ENCODE results near the gene RFXANK. TPM values are rescaled to one million over a fixed set of nuclear protein-coding genes. Genes with fewer than 3 reads are reported as not detected.

Gene RFXANK
- total and polyA plus RNA-seq, 2 donors (not counting 1 experiment from before 2014, with no cell fraction given), result 77.9 to 100 TPM

DNA sequence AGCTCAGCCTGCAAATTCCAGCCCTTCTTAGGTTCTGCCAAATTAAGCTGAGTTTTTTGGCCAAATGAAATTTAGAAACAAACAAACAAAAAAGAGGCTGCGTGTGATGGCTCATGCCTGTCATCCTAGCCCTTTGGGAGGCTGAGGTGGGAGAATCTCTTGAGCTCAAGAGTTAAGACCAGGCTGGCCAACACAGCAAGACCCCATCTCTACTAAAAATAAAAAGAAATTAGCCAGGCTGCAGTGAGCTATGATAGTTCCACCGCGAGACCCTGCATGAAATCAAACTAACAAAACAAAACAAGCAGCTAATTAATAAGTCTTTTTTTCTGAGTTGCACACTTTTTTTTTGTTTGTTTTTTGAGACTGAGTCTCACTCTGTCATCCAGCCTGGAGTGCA is 37.6 kb downstream of the RFXANK start:
- ChIA-PET POLR2A (no interaction called here), CTCF (no interaction called here)
- no peak overlapping the region for H2AFZ ChIP-seq (ENCODE audit: insufficient read depth, low read depth, low read length, poor library complexity, severe bottlenecking)
- H3K27me3 ChIP-seq (replicated peaks in 1 of 4; ENCODE audit: control extremely low read depth in 1 of 4, control insufficient read depth in 3 of 4, insufficient read depth in 4 of 4, low read length in 3 of 4), result peaks cover 0 to 24% (median 5%) of the 10 kb centered on the region in 4 experiments
- peaks cover 1% of the 10 kb centered on the region for H3K9me3 Mint-ChIP-seq (ENCODE audit: insufficient read depth)
- no peaks in the 10 kb centered on the region for H4K20me1 ChIP-seq (ENCODE audit: control insufficient read depth, insufficient read depth, low read length, poor library complexity, severe bottlenecking)
- no peak overlapping the region for H3K27ac ChIP-seq (ENCODE audit: low read length in 2 of 2)
- peaks cover 20% of the 10 kb centered on the region for H3K27me3 Mint-ChIP-seq
- no peaks in the 10 kb centered on the region for H3K79me2 ChIP-seq (ENCODE audit: control insufficient read depth, insufficient read depth, low read length)
- DNase-seq, result no peak
- no peak overlapping the region for H3K4me3 ChIP-seq (ENCODE audit: control extremely low read depth in 1 of 5, extremely low read depth in 1 of 5, insufficient read depth in 1 of 5, low read depth in 2 of 5, low read length in 4 of 5)
- no peak overlapping the region for H3K4me2 ChIP-seq (replicated peaks; ENCODE audit: low read depth, low read length, poor library complexity, severe bottlenecking)
- no peaks in the 10 kb centered on the region for H3K36me3 ChIP-seq (replicated peaks in 1 of 2; ENCODE audit: control extremely low read depth in 1 of 2, control insufficient read depth in 1 of 2, extremely low read depth in 1 of 2, insufficient read depth in 2 of 2, low read length in 1 of 2)
- H3K9me3 ChIP-seq (ENCODE audit: control extremely low read depth in 1 of 3, control insufficient read depth in 2 of 3, insufficient read depth in 1 of 3, low read length in 2 of 3), result peaks cover 2 to 28% (median 12%) of the 10 kb centered on the region in 3 donors
- no peak overlapping the region for H3K9ac ChIP-seq (ENCODE audit: low read length)
- peaks cover 4% of the 10 kb centered on the region for H3K4me1 Mint-ChIP-seq
- intact Hi-C loops (cut with micrococcal nuclease), result no loop called here
- no CpG with 5 or more reads among the region's 3 CpGs for WGBS (ENCODE audit: insufficient coverage)
- no peak overlapping the region for H3K4me3 Mint-ChIP-seq
- H3K4me1 ChIP-seq (ENCODE audit: control insufficient read depth in 2 of 2, insufficient read depth in 2 of 2, low read length in 2 of 2), result peaks cover 7% of the 10 kb centered on the region in 2 donors
- no peak for ATAC-seq (ENCODE audit: low read depth)
- no peak for TF ChIP-seq EZH2 (IDR thresholded peaks at IDR 0.05; ENCODE audit: borderline replicate concordance, insufficient read depth, low read depth, low read length, poor library complexity, severe bottlenecking)
- TF ChIP-seq, protein P1, sequence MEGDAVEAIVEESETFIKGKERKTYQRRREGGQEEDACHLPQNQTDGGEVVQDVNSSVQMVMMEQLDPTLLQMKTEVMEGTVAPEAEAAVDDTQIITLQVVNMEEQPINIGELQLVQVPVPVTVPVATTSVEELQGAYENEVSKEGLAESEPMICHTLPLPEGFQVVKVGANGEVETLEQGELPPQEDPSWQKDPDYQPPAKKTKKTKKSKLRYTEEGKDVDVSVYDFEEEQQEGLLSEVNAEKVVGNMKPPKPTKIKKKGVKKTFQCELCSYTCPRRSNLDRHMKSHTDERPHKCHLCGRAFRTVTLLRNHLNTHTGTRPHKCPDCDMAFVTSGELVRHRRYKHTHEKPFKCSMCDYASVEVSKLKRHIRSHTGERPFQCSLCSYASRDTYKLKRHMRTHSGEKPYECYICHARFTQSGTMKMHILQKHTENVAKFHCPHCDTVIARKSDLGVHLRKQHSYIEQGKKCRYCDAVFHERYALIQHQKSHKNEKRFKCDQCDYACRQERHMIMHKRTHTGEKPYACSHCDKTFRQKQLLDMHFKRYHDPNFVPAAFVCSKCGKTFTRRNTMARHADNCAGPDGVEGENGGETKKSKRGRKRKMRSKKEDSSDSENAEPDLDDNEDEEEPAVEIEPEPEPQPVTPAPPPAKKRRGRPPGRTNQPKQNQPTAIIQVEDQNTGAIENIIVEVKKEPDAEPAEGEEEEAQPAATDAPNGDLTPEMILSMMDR (IDR thresholded peaks at IDR 0.05), result no peak
- H3K27ac Mint-ChIP-seq, result no peak overlapping the region

DNA sequence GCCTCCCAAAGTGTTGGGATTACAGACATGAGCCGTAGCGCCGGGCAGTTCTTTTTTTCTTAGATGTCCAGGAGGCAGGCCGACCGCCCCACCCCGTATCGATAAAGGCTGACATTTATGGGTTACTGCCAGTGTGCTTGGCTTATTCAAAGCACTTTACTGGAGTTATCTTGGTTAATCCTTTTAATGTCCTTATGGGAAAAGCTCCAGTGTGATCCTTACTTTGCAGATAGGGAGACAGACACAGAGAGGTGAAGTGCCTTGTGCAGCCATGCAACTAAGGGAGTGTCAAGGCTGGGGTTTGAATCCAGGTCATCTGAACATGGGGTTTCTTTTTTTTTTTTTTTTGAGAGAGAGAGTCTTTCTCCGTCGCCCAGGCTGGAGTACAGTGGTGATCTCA is 38.9 kb downstream of the RFXANK start:
- Histone ChIP-seq H3K4me2 (replicated peaks; ENCODE audit: low read depth, low read length, poor library complexity, severe bottlenecking) (no peak overlapping the region), H3K36me3 (replicated peaks in 1 of 2; ENCODE audit: control extremely low read depth in 1 of 2, control insufficient read depth in 1 of 2, extremely low read depth in 1 of 2, insufficient read depth in 2 of 2, low read length in 1 of 2) (no peaks in the 10 kb centered on the region), H4K20me1 (ENCODE audit: control insufficient read depth, insufficient read depth, low read length, poor library complexity, severe bottlenecking) (no peaks in the 10 kb centered on the region), H3K27ac (ENCODE audit: low read length in 2 of 2) (no peak overlapping the region), H2AFZ (ENCODE audit: insufficient read depth, low read depth, low read length, poor library complexity, severe bottlenecking) (no peak overlapping the region), H3K4me3 (ENCODE audit: control extremely low read depth in 1 of 5, extremely low read depth in 1 of 5, insufficient read depth in 1 of 5, low read depth in 2 of 5, low read length in 4 of 5) (no peak overlapping the region), H3K79me2 (ENCODE audit: control insufficient read depth, insufficient read depth, low read length) (no peaks in the 10 kb centered on the region), H3K4me1 (ENCODE audit: control insufficient read depth in 2 of 2, insufficient read depth in 2 of 2, low read length in 2 of 2) (no peaks in the 10 kb centered on the region), H3K9ac (ENCODE audit: low read length) (no peak overlapping the region), H3K9me3 (ENCODE audit: control extremely low read depth in 1 of 3, control insufficient read depth in 2 of 3, insufficient read depth in 1 of 3, low read length in 2 of 3) (peaks cover 2 to 40% (median 21%) of the 10 kb centered on the region in 3 donors), H3K27me3 (replicated peaks in 1 of 4; ENCODE audit: control extremely low read depth in 1 of 4, control insufficient read depth in 3 of 4, insufficient read depth in 4 of 4, low read length in 3 of 4) (peaks cover 0 to 15% (median 3%) of the 10 kb centered on the region in 4 experiments)
- Mint-ChIP-seq H3K9me3 (ENCODE audit: insufficient read depth) (peaks cover 6% of the 10 kb centered on the region), H3K27ac (no peak overlapping the region), H3K27me3 (peaks cover 20% of the 10 kb centered on the region), H3K4me3 (no peak overlapping the region), H3K4me1 (no peaks in the 10 kb centered on the region)
- intact Hi-C loops (cut with micrococcal nuclease), result no loop called here
- CTCF ChIA-PET, result no interaction called here
- POLR2A ChIA-PET, result interaction anchor here (0.6 kb wide), 1 partner anchor 229 kb away, joined by 4 read pairs; no protein-coding TSS in a partner anchor
- DNase-seq (no peak), ATAC-seq (ENCODE audit: low read depth) (no peak)
- 90% methylated on average over 9 of the region's 9 CpGs for WGBS (ENCODE audit: insufficient coverage)
- TF ChIP-seq EZH2 (IDR thresholded peaks at IDR 0.05; ENCODE audit: borderline replicate concordance, insufficient read depth, low read depth, low read length, poor library complexity, severe bottlenecking), result no peak
- TF ChIP-seq, protein P1 (IDR thresholded peaks at IDR 0.05), result no peak

Data from B cell (primary cell).